Stimulated activated CD4-positive, alpha-beta T cell treated with anti-CD3 and anti-CD28 coated beads, Interleukin-2, amount 100 ng/mL, for 48 hours (primary cell): ENCODE measurements around the gene ADSS1.
"Not testable (repeated sequence)": the region's sequence is repeated elsewhere in the genome, so short reads cannot be mapped to it uniquely, and the experiment has no call there.

Experiments used
- DNase-seq, 2 donors: peaks; one replicate each; pipeline ENCODE4 v3.0.0-alpha.2; 2020

ADSS1 gene

GRCh38 chr14:104734601-104734990 is 10.6 kb downstream of the ADSS1 start:
- no peak for DNase-seq

GRCh38 chr14:104734991-104735779 is 11.2 kb downstream of the ADSS1 start:
- no peak for DNase-seq

DNA sequence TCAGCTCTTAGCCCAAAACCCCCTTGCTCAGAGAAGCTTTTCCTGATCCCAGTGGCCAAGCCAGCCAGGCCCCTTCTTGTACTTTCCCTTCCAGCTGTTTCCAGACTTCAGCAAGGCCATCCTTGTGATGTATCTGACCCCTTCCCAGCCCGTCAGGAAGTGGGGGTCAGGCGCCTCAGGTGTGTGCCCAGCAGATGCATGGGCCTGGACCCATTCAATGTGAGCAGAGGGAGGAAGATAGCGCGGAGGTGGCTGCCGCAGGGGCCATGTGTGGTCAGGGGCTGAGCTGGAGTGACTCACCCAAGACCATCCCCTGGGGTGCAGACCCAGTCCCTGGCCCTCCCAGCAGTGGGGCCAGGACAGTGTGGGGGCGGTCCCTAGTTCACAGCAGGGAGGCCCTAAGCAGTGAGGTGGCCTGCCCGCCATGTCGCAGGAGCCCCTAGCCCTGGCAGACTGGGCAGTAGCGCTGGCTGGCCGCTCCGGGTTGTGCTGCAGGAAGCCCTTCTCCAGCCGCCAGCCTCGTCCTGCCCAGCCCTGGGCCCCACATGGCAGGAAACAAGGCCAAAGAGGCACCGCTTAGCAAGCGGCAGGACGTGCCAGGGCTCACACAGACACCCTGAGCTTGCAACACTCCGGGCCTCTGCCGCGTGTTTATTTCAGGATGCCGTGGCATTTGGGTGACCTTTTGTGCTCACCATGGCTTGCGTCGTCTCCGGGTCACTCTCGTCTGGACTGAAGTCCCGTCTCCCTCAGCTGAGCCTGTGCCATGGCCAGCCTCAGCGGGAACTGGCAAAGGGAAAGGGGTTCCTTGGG is 12.0 kb downstream of the ADSS1 start:
- no peak for DNase-seq

GRCh38 chr14:104738375-104739019 is 14.5 kb downstream of the ADSS1 start:
- no peak for DNase-seq

GRCh38 chr14:104739026-104739425 is 15.0 kb downstream of the ADSS1 start:
- no peak for DNase-seq

GRCh38 chr14:104739546-104740516 is 15.8 kb downstream of the ADSS1 start:
- no peak for DNase-seq

DNA sequence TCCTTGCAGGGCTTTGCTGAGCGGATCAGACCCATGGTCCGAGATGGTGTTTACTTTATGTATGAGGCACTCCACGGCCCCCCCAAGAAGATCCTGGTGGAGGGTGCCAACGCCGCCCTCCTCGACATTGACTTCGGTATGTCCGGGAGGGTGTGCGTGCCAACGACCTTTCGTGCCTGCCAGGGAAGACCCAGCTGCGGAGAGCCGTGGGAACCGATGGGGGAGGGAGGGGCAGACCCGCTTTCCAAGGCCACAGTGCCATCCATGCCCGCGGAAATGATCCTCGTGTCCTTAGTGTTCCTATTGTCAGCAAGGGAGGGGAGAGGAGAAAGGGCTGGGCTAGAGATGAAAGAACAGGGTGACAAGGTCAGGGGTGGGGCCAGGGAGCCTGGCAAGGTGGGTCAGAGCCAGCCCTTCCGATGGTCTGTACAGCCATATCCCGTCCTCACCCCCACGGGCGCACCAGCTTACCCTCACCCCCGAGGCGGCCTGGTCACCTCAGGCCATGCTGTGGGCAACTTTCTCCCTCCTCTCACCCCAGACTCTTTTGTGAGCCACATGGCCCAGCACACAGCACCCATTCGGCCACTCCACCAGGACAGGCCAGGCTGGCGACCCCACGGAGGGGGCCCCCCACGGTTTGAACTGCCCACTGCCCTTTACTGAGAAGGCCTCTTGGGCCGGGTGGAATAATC is 17.2 kb downstream of the ADSS1 start:
- DNase-seq = no peak

DNA sequence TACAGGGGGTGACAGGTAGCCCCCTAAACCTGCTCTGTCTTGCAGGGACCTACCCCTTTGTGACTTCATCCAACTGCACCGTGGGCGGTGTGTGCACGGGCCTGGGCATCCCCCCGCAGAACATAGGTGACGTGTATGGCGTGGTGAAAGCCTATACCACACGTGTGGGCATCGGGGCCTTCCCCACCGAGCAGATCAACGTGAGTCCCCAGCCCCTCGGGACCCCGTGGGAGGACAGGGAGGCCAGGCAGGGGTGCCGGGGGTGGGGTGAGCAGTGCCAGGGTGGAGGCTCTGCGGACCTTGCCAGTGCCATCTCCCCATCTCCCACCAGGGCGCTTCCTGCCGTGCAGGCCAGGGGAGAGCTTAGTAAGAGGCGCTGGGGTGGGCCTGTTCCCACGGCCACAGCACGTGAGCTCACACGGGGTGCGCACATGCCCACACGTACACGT is 17.8 kb downstream of the ADSS1 start:
- no peak for DNase-seq

DNA sequence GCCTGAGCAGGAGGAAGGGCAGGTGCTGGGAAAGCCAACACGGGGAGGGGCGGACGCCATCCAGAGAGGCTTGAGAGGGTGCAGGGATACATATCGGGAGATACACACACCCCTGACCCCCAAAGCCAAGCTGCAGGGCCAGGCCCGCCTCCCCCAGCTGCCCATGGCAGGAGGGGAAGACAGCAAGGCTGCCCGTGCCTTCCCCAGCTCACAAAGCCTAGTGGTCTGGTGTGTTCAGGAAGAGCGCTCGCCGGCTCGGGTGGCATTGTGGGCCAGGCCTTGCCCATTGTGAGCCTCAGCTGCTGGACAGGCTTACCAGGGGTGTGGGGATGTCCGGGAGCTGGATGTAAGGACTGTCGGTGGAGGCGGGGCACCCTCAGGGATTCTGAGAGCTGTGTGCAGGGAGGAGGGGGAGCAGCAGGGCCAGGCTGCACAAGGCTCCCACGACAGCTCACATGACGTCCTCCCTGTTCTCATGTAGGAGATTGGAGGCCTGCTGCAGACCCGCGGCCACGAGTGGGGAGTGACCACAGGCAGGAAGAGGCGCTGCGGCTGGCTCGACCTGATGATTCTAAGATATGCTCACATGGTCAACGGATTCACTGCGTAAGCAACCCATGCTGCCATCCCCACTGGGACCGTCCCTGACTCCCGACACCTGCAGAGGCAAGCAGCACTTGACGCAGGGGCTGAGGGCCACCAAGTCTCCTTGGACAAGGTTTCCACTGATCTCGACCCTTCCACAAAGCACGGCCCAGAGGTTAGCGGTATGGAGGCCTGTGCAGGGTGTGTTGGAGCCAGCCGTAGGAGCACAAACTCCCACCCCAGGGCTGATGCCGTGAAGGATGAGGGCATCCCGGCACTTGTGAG is 18.8 kb downstream of the ADSS1 start:
- no peak for DNase-seq

DNA sequence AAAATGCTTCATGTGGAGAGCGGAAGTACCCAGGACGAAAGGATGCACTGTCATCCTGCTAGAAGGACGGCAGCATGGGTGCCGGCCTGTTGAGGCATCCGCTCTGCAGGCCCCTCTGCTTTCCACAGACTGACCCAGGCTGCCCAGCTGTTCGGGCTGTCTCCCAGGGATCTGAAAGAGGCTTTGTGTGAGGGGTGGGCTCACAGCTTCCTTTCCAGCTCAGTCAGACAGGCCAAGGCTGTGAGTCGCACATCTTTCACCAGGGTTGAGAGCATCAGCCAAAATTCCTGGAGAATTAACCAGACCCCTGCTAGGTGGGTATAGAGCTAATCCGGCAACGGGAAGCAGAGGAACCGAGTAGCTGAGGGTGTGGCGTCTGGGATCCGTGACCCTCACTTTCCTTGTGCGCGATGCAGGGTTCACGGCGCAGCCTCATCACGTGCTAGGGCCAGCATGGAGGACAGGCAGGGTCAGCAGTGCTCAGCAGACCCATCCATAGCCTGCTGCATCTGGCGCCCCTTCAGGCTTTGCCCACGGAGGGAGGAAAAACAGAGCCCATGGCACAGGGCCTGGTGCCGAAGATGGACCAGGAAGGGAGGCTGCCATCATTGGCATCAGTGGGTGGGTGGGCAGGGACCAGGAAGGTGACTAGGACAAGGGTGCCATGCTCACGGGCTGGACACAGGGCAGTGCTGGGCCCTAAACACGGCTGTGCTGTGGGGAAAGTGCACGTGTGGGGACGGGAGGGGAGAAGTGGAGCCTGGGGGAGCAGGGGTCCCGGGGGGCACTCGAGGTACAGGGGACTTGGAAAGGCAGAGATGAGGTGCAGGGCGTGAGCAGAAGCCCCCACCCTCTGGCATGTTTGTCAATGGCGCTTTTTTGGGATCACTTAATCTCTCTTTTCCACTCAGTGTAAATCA is 19.7 kb downstream of the ADSS1 start:
- no peak for DNase-seq

DNA sequence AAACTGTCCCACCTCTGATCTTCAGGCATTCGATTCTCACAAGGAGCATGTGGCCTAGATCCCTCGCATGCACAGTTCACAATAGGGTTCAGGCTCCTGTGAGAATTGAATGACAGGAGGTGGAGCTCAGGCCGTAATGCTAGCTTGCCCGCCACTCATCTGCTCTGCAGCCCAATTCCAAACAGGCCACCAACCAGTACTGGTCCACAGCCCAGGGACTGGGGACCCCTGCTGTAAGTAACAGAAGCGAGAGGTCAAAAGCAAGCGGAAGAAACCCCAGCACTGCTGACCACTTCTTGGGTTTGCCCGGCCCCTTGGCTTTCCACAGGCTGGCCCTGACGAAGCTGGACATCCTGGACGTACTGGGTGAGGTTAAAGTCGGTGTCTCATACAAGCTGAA is 20.5 kb downstream of the ADSS1 start:
- DNase-seq = no peak

DNA sequence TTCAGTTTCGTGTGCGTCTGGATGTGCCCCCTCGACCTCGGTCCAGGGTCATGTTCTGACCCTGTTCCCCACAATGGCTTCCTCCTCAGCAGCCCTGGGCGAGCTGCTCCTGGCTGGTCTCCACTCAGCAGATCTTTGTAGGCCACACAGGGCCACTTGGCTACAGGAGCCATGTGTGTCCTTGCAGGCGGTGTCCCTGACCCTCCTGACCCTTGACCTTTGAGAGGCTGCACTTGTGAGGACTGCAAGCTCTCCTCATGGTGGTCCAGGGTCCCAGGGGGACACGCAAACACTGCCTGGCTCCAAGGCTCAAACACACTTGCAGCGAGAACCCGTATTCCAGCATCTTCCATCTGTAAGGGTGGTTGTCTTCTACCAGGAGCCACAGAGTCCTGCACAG is 21.4 kb downstream of the ADSS1 start:
- no peak for DNase-seq

DNA sequence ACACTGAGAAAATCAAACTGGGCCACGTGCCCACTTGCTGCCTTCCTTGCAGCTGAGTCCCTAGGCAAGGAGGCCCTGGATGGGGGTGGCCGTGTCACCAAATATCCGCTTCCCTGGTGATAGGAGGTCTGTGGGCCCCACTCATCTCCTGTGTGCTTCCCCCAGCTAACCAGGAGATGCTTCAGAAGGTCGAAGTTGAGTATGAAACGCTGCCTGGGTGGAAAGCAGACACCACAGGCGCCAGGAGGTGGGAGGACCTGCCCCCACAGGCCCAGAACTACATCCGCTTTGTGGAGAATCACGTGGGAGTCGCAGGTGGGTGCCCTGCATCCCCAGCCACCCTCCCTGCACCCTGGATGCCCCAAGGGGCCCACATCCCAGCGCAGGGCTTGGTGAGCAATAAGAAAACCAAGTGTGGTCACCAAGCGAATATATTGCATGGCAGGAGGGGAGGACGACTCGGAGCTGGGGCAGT is 22.1 kb downstream of the ADSS1 start:
- DNase-seq = no peak

GRCh38 chr14:104746934-104747481 is 23.0 kb downstream of the ADSS1 start:
- DNase-seq = no peak

GRCh38 chr14:104747876-104748275 is 23.8 kb downstream of the ADSS1 start:
- no peak for DNase-seq

DNA sequence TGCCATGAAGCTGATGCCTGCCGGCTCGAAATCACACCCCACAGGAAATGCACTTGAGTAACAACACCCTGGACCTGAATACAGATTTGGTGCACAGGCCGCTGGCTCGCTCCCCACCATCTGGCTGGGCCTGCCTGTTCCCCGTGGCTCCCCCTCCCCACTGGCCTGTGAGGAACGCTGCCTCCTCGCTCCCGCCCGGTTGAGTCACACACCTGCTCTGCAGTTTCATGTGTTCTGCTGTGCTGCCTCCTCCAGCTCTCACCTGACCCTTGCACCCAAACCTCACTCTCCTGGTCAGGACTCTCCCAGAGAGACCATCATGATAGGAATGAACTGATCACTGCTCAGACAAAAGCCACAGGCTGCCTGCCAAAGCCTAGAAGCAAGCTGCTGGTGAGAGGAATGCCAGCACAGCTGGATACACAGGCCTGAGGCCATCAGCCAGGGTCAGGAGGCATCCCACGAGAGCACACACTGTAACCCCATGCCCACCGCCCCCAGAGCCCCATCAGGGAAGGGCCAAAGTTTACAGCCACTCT is 25.2 kb downstream of the ADSS1 start:
- no peak for DNase-seq

- DNase-seq = no peak
Observed at GRCh38 chr14:104750056-104750752, 26.2 kb downstream of the ADSS1 start.

- DNase-seq = not testable (repeated sequence)
Observed at GRCh38 chr14:104750753-104751057, 26.7 kb downstream of the ADSS1 start.
